Cardiac fibroblast (primary cell): ENCODE measurements around the gene LYSMD4.

Source experiments
- DNase-seq, 2 donors: peaks; one replicate each; pipeline versions ENCODE4 v3.0.0 to v3.0.0-alpha.2; 2010; ENCODE audit warnings: low read depth in 2 of 2
- H3K4me3 ChIP-seq, 2 donors: replicated peaks in 1 of 2; 1 replicate in 1 of 2; 2 replicates in 1 of 2; pipeline ENCODE4 v1.5.1; 2011; ENCODE audit warnings: low read depth in 2 of 2, low read length in 2 of 2, mild to moderate bottlenecking in 2 of 2, moderate library complexity in 1 of 2
- TF ChIP-seq, protein P1 (sequence below): IDR thresholded peaks from one replicate; pipeline ENCODE4 v1.5.1; 2011; ENCODE audit warnings: low read depth, mild to moderate bottlenecking, low read length, inconsistent platforms

Gene LYSMD4

DNA sequence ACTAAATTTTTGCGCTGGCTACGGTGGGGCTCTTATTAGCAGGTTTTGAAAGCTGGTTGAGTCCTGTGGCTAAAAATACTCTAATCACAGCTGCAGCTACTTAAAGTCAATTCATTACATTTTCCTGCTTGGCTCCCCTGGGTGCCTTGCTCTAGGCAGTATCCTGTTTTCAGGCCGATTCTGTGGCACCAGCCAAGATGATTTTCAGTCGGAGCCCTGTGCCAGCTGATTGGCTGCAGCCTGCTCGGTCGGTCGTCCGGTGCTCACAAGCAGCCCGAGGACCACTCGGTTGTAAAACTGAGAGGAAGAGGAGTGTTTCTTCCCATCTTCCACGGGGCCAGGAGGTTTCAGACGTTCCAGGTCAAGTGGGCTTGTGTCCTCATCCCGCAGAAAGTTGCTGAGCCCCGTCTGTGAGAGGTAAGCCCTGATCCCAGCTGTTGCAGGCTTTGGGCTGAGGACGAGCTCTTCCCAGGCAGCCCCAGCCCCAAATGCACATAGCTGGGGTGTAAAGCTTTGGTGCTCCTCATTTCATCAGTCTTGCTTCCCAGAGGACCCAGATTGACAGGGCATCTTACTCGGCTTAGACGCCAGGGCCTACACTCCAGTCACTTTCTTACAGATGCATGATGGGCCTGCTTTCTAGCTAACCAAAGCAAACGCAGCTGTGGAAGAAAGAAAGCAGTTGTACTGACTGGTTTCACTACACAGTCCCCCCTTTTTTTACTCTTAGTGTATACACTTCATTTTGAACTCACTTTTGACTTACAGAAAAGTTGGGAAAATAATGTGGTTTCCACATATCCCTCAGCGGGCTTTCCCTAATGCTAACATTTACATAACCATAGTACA lies 15.9 kb downstream of the LYSMD4 start:
- no peak overlapping the region for H3K4me3 ChIP-seq
- DNase-seq, result peak; percentile 14 to 58
- TF ChIP-seq, protein P1, sequence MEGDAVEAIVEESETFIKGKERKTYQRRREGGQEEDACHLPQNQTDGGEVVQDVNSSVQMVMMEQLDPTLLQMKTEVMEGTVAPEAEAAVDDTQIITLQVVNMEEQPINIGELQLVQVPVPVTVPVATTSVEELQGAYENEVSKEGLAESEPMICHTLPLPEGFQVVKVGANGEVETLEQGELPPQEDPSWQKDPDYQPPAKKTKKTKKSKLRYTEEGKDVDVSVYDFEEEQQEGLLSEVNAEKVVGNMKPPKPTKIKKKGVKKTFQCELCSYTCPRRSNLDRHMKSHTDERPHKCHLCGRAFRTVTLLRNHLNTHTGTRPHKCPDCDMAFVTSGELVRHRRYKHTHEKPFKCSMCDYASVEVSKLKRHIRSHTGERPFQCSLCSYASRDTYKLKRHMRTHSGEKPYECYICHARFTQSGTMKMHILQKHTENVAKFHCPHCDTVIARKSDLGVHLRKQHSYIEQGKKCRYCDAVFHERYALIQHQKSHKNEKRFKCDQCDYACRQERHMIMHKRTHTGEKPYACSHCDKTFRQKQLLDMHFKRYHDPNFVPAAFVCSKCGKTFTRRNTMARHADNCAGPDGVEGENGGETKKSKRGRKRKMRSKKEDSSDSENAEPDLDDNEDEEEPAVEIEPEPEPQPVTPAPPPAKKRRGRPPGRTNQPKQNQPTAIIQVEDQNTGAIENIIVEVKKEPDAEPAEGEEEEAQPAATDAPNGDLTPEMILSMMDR, result no peak

DNA sequence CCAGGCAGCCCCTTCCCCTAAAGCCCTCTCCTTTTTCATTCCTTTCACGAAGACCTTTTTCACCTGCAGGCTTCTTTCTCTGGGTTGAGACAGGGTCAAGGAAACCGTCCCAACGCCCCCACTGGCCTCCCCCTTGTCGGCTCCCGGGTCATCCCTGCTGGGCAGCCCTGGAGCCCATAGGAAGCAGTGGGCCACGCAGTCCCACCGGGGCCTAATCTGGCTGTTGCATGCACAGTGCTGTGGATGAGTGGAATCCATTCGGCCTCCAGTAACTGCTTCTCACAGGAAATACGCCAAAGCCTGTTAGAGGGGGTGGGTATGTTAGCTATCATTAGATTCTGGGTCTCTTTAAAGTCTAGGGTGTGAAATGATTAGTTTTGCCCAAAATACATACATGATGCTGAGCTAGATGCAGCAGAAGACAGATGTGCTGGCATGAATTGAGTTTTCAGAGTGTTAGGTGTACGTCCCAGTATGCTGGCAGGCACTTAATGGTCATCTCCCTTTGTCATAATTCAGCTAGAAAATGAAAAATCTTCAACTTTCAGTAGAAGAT lies 16.6 kb downstream of the LYSMD4 start:
- H3K4me3 ChIP-seq, result no peak overlapping the region
- TF ChIP-seq, protein P1, result no peak
- no peak for DNase-seq

DNA sequence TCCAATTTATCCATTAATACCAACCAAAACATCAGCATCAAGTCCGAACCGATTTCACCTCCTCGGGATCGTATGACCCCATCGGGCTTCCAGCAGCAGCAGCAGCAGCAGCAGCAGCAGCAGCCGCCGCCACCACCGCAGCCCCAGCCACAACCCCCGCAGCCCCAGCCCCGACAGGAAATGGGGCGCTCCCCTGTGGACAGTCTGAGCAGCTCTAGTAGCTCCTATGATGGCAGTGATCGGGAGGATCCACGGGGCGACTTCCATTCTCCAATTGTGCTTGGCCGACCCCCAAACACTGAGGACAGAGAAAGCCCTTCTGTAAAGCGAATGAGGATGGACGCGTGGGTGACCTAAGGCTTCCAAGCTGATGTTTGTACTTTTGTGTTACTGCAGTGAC lies 20.8 kb downstream of the LYSMD4 start:
- TF ChIP-seq, protein P1, result no peak
- no peak for DNase-seq
- H3K4me3 ChIP-seq, result no peak overlapping the region

DNA sequence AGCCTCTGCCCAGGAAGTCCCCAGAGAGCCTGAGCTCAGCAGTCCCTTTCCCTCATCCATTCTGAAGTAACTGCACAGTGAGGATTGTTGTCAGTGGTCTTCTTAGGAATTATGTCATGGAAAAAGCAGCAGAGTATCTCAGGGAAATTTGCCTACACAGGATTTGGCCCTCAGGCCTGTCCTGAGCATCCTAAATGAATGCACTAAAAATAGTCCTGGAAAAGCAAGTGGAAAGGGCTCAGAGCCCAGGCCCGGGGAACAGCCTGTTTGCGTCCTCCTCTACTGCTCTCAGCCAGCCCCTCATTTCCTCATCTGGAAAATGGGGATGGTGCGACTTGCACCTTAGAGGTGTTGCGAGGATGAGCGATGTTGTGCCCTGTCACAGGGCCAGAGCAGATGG lies 21.6 kb downstream of the LYSMD4 start:
- TF ChIP-seq, protein P1, result no peak
- DNase-seq, result no peak
- H3K4me3 ChIP-seq, result no peak overlapping the region

DNA sequence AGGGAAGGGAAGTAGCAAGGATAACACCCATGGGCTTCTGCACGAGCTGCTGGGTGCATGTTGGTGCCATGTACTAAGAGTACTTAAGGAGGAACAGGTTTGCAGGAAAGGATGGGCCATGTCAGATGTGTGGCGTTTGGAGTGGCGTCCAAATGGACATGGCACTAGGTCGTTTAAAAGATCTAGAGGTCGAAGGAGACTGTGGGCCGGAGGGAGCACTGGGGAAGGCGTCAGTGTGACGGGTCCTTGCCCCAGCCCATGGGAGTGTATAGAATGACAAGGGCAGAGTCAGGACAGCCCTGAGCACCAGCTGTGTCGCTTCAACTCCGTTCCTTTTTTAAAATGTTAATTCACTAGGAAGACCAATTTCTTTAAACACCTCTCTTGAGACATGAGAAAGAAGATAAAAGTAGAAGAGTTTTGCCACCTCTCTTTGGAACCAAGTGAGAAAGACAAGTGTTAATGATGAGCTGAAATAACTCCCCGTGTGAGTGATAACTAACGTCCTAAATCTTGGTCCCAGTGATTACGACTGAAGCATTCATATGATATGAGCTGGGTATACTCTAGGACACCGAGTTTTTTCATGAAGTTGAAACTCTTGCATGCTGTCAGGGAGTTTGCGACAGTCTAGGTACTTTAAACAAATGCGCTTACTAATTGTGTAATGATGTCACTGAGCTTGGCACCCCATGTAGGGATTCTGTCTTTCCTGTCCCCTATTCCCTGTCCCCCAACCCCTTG lies 23.8 kb downstream of the LYSMD4 start:
- H3K4me3 ChIP-seq, result no peak overlapping the region
- TF ChIP-seq, protein P1, result no peak
- no peak for DNase-seq

DNA sequence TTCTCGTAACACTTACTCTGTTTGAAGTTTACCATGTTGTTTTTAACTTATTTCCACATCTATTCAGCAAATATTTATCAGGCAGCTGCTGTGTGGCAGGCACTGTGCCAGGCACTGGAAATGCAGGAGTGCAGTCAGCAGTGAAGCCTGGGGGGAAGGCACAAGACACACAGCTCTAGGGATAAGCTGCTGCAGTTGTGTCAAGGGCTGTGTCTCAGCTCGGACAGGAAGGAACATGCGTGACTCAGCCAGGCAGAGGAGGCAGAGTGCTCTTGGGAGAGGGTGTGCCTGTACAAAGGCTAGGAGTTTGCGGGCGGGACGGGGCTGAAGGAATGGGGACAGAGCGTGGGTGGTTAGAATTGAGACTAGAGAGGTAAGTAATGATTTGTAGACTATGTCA lies 24.7 kb downstream of the LYSMD4 start:
- peak; percentile 93 to 96 for DNase-seq
- TF ChIP-seq, protein P1, result no peak
- no peak overlapping the region for H3K4me3 ChIP-seq
